Measurements from ENCODE around the gene TOMM70.

DNA sequence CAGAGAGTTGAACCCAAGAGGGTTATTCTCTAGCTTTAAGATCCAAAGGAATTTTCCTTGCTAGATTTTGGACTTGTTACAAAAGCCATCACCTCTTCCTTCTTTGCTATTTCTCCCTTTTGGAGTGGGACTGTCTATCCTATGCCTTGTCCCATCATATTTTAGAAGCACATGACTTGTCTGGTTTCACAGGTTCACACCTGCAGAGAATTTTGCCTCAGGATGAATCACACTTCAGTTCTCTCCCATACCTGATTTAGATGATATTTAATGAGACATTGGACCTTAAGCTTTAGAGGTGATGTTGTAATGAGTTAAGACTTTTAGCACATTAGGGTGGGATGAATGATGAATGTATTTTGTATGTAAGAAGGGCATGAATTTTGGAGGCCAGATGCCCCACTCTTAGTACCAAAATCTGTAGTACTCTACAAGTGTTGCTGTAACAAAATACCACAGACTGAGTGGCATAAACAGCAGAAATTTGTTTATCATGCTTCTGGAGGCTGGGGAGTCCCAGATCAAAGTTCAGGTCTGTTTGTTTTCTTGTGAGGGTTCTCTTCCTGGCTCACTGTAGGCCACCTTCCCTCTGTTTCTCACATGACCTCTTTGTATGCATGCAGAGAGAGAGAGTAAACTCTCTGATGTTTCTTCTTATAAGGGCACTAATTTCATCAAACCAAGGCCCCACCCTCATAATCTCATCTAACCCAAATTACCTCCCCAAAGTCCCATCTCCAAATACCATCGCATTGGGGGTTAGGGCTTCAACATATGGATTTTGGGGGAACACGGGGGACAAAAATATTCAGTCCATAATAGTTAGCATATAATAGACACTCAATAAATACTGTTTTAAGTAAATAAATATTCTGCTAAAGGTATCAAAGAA is 10.4 kb upstream of the TOMM70 start:
- TF ChIP-seq, protein P1, sequence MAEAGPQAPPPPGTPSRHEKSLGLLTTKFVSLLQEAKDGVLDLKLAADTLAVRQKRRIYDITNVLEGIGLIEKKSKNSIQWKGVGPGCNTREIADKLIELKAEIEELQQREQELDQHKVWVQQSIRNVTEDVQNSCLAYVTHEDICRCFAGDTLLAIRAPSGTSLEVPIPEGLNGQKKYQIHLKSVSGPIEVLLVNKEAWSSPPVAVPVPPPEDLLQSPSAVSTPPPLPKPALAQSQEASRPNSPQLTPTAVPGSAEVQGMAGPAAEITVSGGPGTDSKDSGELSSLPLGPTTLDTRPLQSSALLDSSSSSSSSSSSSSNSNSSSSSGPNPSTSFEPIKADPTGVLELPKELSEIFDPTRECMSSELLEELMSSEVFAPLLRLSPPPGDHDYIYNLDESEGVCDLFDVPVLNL (IDR thresholded peaks at IDR 0.05; ENCODE audit: low read depth, low read length): no peak
- TF ChIP-seq, protein P2, sequence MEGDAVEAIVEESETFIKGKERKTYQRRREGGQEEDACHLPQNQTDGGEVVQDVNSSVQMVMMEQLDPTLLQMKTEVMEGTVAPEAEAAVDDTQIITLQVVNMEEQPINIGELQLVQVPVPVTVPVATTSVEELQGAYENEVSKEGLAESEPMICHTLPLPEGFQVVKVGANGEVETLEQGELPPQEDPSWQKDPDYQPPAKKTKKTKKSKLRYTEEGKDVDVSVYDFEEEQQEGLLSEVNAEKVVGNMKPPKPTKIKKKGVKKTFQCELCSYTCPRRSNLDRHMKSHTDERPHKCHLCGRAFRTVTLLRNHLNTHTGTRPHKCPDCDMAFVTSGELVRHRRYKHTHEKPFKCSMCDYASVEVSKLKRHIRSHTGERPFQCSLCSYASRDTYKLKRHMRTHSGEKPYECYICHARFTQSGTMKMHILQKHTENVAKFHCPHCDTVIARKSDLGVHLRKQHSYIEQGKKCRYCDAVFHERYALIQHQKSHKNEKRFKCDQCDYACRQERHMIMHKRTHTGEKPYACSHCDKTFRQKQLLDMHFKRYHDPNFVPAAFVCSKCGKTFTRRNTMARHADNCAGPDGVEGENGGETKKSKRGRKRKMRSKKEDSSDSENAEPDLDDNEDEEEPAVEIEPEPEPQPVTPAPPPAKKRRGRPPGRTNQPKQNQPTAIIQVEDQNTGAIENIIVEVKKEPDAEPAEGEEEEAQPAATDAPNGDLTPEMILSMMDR (IDR thresholded peaks at IDR 0.05 in 2 of 3, conservative IDR thresholded peaks at IDR 0.05 in 1 of 3; ENCODE audit: control insufficient read depth in 2 of 3, extremely low read depth in 1 of 3, insufficient read depth in 1 of 3, low read depth in 3 of 3, low read length in 3 of 3): no peak
- TF ChIP-seq, protein P3, sequence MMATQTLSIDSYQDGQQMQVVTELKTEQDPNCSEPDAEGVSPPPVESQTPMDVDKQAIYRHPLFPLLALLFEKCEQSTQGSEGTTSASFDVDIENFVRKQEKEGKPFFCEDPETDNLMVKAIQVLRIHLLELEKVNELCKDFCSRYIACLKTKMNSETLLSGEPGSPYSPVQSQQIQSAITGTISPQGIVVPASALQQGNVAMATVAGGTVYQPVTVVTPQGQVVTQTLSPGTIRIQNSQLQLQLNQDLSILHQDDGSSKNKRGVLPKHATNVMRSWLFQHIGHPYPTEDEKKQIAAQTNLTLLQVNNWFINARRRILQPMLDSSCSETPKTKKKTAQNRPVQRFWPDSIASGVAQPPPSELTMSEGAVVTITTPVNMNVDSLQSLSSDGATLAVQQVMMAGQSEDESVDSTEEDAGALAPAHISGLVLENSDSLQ (IDR thresholded peaks at IDR 0.05): no peak
- TF ChIP-seq, protein P4, sequence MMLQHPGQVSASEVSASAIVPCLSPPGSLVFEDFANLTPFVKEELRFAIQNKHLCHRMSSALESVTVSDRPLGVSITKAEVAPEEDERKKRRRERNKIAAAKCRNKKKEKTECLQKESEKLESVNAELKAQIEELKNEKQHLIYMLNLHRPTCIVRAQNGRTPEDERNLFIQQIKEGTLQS (IDR thresholded peaks at IDR 0.05; ENCODE audit: borderline replicate concordance, extremely low read depth, low read depth, low read length): no peak
- no peak for TF ChIP-seq MYC (IDR thresholded peaks at IDR 0.05; ENCODE audit: insufficient read depth, insufficient read length, insufficient replicate concordance, low read length, severe bottlenecking)
